H1 (cell line): ENCODE measurements around the gene KCNC1. TPM values are rescaled to one million over a fixed set of nuclear protein-coding genes. Genes with fewer than 3 reads are reported as not detected.

Source experiments
- CTCF ChIA-PET: fragments of 300-600 bp; sonication (Branson Sonifier 250); formaldehyde crosslinking; loops from one replicate; lab custom pipeline; 2021; ENCODE audit not compliant: partially characterized antibody; lab: Charles Lee
- POLR2A ChIA-PET: fragments of 300-600 bp; sonication (Branson Sonifier 250); formaldehyde crosslinking; loops from one replicate; lab custom pipeline; 2021; ENCODE audit warnings: inconsistent platforms; ENCODE audit not compliant: partially characterized antibody; lab: Charles Lee
- DNase-seq, 2 experiments: peaks; one replicate each; pipeline versions ENCODE4 v3.0.0 to v3.0.0-alpha.2; 2010 to 2022; ENCODE audit warnings: low spot score in 2 of 2, low read depth in 1 of 2, mixed read lengths in 1 of 2
- FAIRE-seq: peaks from 2 replicates; lab custom pipeline; 2011; peaks lifted over from hg19 to GRCh38; lab: Jason Lieb, UNC
- H2AFZ ChIP-seq: 2 replicates; pipeline ENCODE4 v1.8.1; 2012; ENCODE audit warnings: low read length, inconsistent platforms
- H2AK5ac ChIP-seq: 2 replicates; pipeline ENCODE4 v1.6.1; 2013; ENCODE audit warnings: low read depth, low read length
- H2BK120ac ChIP-seq: replicated peaks from 2 replicates; pipeline ENCODE3; 2013; ENCODE audit warnings: low read depth, low read length, inconsistent platforms
- H2BK12ac ChIP-seq: 2 replicates; pipeline ENCODE4 v1.6.1; 2013; ENCODE audit warnings: low read depth, low read length
- H2BK15ac ChIP-seq: 2 replicates; pipeline ENCODE4 v1.6.1; 2013; ENCODE audit warnings: low read length
- H2BK20ac ChIP-seq: 2 replicates; pipeline ENCODE4 v1.6.1; 2013; ENCODE audit warnings: low read length
- H2BK5ac ChIP-seq: 2 replicates; pipeline ENCODE4 v1.6.1; 2013; ENCODE audit warnings: low read depth, low read length
- H3K14ac ChIP-seq: 2 replicates; pipeline ENCODE4 v1.6.1; 2013; ENCODE audit warnings: inconsistent platforms; ENCODE audit not compliant: insufficient read length
- H3K18ac ChIP-seq: 2 replicates; pipeline ENCODE4 v1.6.1; 2013; ENCODE audit warnings: low read length; ENCODE audit errors: extremely low read depth
- H3K23ac ChIP-seq: 2 replicates; pipeline ENCODE4 v1.6.1; 2013; ENCODE audit warnings: inconsistent platforms; ENCODE audit not compliant: insufficient read length
- H3K23me2 ChIP-seq: 2 replicates; pipeline ENCODE4 v1.6.1; 2013; ENCODE audit warnings: low read depth, low read length
- H3K27ac ChIP-seq: 2 replicates; pipeline ENCODE4 v1.6.1; 2011; ENCODE audit warnings: low read depth, low read length, inconsistent platforms
- H3K27me3 ChIP-seq, 4 experiments: replicated peaks in 1 of 4; 1 replicate in 1 of 4; 2 replicates in 3 of 4; pipeline versions ENCODE4 v1.6.1 to v1.8.1; 2011 to 2013; ENCODE audit warnings: low read length in 3 of 4, mild to moderate bottlenecking in 3 of 4, inconsistent platforms in 2 of 4, mixed read lengths in 2 of 4, moderate library complexity in 1 of 4; ENCODE audit not compliant: control insufficient read depth in 3 of 4, insufficient read depth in 3 of 4; ENCODE audit errors: extremely low read depth in 1 of 4
- H3K36me3 ChIP-seq, 4 experiments: 2 replicates each; pipeline versions ENCODE4 v1.6.1 to v1.8.1; 2011 to 2013; ENCODE audit warnings: mild to moderate bottlenecking in 4 of 4, low read length in 3 of 4, moderate library complexity in 2 of 4, control low read depth in 1 of 4, inconsistent platforms in 1 of 4; ENCODE audit not compliant: insufficient read depth in 4 of 4, control insufficient read depth in 2 of 4
- H3K4ac ChIP-seq: replicated peaks from 2 replicates; pipeline ENCODE3; 2013; ENCODE audit warnings: low read length, low read depth, mixed read lengths, inconsistent platforms; ENCODE audit not compliant: insufficient read length
- H3K4me1 ChIP-seq, 4 experiments: replicated peaks in 1 of 4; 1 replicate in 1 of 4; 2 replicates in 3 of 4; pipeline versions ENCODE4 v1.6.1 to v1.8.1; 2011 to 2013; ENCODE audit warnings: low read length in 3 of 4, inconsistent platforms in 2 of 4, mixed read lengths in 1 of 4; ENCODE audit not compliant: insufficient read depth in 4 of 4, control insufficient read depth in 3 of 4
- H3K4me2 ChIP-seq, 2 experiments: 2 replicates each; pipeline versions ENCODE4 v1.6.1 to v1.8.1; 2011 to 2013; ENCODE audit warnings: low read depth in 2 of 2, low read length in 2 of 2, control low read depth in 1 of 2, inconsistent platforms in 1 of 2, mild to moderate bottlenecking in 1 of 2; ENCODE audit not compliant: insufficient read depth in 1 of 2
- H3K4me3 ChIP-seq, 4 experiments: fragments of 200-600, 300-600 bp in 1 of 4; sonication (generic), shearing (Covaris generic), sonication (Bioruptor Twin) in 1 of 4; 2 replicates each; pipeline versions ENCODE4 v1.5.1 to v1.8.1; 2011 to 2016; ENCODE audit warnings: low read length in 4 of 4, low read depth in 3 of 4, control low read depth in 2 of 4, inconsistent platforms in 2 of 4, mild to moderate bottlenecking in 2 of 4, mixed read lengths in 1 of 4, moderate library complexity in 1 of 4; ENCODE audit not compliant: insufficient read depth in 2 of 4; ENCODE audit errors: extremely low read depth in 1 of 4
- H3K56ac ChIP-seq: replicated peaks from 2 replicates; pipeline ENCODE3; 2013; ENCODE audit warnings: low read depth, mild to moderate bottlenecking, mixed read lengths, low read length, inconsistent platforms; ENCODE audit not compliant: insufficient read length
- H3K79me1 ChIP-seq: 2 replicates; pipeline ENCODE4 v1.6.1; 2013; ENCODE audit warnings: low read depth, low read length, control low read depth
- H3K79me2 ChIP-seq, 2 experiments: 2 replicates each; pipeline versions ENCODE4 v1.6.1 to v1.8.1; 2012 to 2013; ENCODE audit warnings: low read length in 2 of 2, mild to moderate bottlenecking in 2 of 2, inconsistent platforms in 1 of 2; ENCODE audit not compliant: insufficient read depth in 2 of 2, control insufficient read depth in 1 of 2
- H3K9ac ChIP-seq, 4 experiments: replicated peaks in 1 of 4; 1 replicate in 1 of 4; 2 replicates in 3 of 4; pipeline versions ENCODE4 v1.6.1 to v1.8.1; 2011 to 2013; ENCODE audit warnings: low read depth in 3 of 4, low read length in 3 of 4, control low read depth in 2 of 4, mild to moderate bottlenecking in 2 of 4, moderate library complexity in 2 of 4, inconsistent platforms in 1 of 4; ENCODE audit errors: extremely low read depth in 1 of 4
- H3K9me3 ChIP-seq, 2 experiments: 2 replicates each; pipeline versions ENCODE4 v1.6.1 to v1.8.1; 2012 to 2013; ENCODE audit warnings: mild to moderate bottlenecking in 2 of 2, moderate library complexity in 2 of 2, control low read depth in 1 of 2, inconsistent platforms in 1 of 2, low read depth in 1 of 2, low read length in 1 of 2, mixed read lengths in 1 of 2; ENCODE audit not compliant: insufficient read depth in 2 of 2
- H4K20me1 ChIP-seq, 2 experiments: replicated peaks in 1 of 2; 2 replicates each; pipeline versions ENCODE3 to v1.8.1; 2011 to 2013; ENCODE audit warnings: inconsistent platforms in 2 of 2, low read length in 2 of 2, mild to moderate bottlenecking in 1 of 2; ENCODE audit not compliant: insufficient read depth in 2 of 2, control insufficient read depth in 1 of 2
- H4K5ac ChIP-seq: 2 replicates; pipeline ENCODE4 v1.6.1; 2013; ENCODE audit warnings: low read length, low read depth, mixed read lengths, inconsistent platforms; ENCODE audit not compliant: insufficient read length
- H4K8ac ChIP-seq: 2 replicates; pipeline ENCODE4 v1.8.0; 2013; ENCODE audit warnings: mild to moderate bottlenecking, moderate library complexity, low read length, inconsistent platforms; ENCODE audit not compliant: insufficient read depth; ENCODE audit errors: extremely low read depth
- H4K91ac ChIP-seq: replicated peaks from 2 replicates; pipeline ENCODE3; 2013; ENCODE audit warnings: low read length, mixed read lengths, inconsistent platforms; ENCODE audit not compliant: insufficient read length
- ATF3 ChIP-seq: IDR thresholded peaks from 2 replicates; pipeline ENCODE4 v1.6.1; 2011; ENCODE audit warnings: low read depth, mild to moderate bottlenecking, low read length; ENCODE audit not compliant: insufficient read depth
- BRCA1 ChIP-seq: IDR thresholded peaks from 2 replicates; pipeline ENCODE4 v1.6.1; 2012; ENCODE audit warnings: low read depth, low read length, improper control_type of control experiment
- CBX5 ChIP-seq: fragments of 300-800, 300-1000 bp; sonication (generic); IDR thresholded peaks from 2 replicates; pipeline ENCODE4 v1.7.1; 2016; ENCODE audit warnings: antibody characterized with exemption, low read length, low read depth
- KDM5A ChIP-seq: fragments of 200-600 bp; IDR thresholded peaks from 2 replicates; pipeline ENCODE4 v1.7.1; 2012; ENCODE audit warnings: mild to moderate bottlenecking, low read length, inconsistent platforms, mixed read lengths
- NANOG ChIP-seq: IDR thresholded peaks from 2 replicates; pipeline ENCODE4 v1.6.1; 2011; ENCODE audit warnings: low read length, low read depth, mild to moderate bottlenecking, inconsistent platforms; ENCODE audit not compliant: insufficient read depth, poor library complexity, severe bottlenecking
- POLR2AphosphoS5 ChIP-seq: IDR thresholded peaks from 2 replicates; pipeline ENCODE4 v1.6.1; 2011; ENCODE audit warnings: low read depth, low read length
- RNF2 ChIP-seq: fragments of 200-900, 300-1000 bp; sonication (generic); IDR thresholded peaks from 2 replicates; pipeline ENCODE4 v1.7.1; 2016; ENCODE audit warnings: borderline replicate concordance, low read depth, mild to moderate bottlenecking, antibody characterized with exemption, low read length; ENCODE audit not compliant: poor library complexity, severe bottlenecking; ENCODE audit errors: missing control alignments
- SIX5 ChIP-seq: IDR thresholded peaks from 2 replicates; pipeline ENCODE4 v1.6.1; 2011; ENCODE audit warnings: mild to moderate bottlenecking, low read depth, low read length
- SP1 ChIP-seq: IDR thresholded peaks from 2 replicates; pipeline ENCODE4 v1.6.1; 2011; ENCODE audit warnings: low read depth, low read length
- SP4 ChIP-seq: IDR thresholded peaks from 2 replicates; pipeline ENCODE4 v1.6.1; 2012; ENCODE audit warnings: low read length, inconsistent platforms
- TBP ChIP-seq: IDR thresholded peaks from 2 replicates; pipeline ENCODE4 v1.6.1; 2011; ENCODE audit warnings: low read depth, low read length, improper control_type of control experiment
- YY1 ChIP-seq: IDR thresholded peaks from 2 replicates; pipeline ENCODE4 v1.6.1; 2011; ENCODE audit warnings: low read depth, mild to moderate bottlenecking, low read length
- WGBS, 2 experiments: shearing (Covaris generic) in 1 of 2; methylation state at CpG; one replicate each; pipeline versions ENCODE4 v1.1.6 to v1.1.7; 2013 to 2015; ENCODE audit warnings: low lambda C conversion rate in 2 of 2, mixed read lengths in 2 of 2, inconsistent platforms in 1 of 2, low coverage in 1 of 2, missing lambda C conversion rate in 1 of 2; ENCODE audit not compliant: insufficient replicate concordance in 2 of 2, insufficient coverage in 1 of 2, insufficient read length in 1 of 2; ENCODE audit errors: extremely low coverage in 1 of 2, missing lambda C conversion rate in 1 of 2; 5-methylcytosine and 5-hydroxymethylcytosine counted together
- polyA plus RNA-seq, 7 experiments: library from polyadenylated mRNA; depleted of rRNA in 3 of 7; stranded (reverse) in 5 of 7; unstranded in 2 of 7; fragments of >200 nt in 5 of 7; fragments of 200-250 nt in 2 of 7; gene quantifications; 1 replicate in 5 of 7; 2 replicates in 1 of 7; 4 replicates in 1 of 7; pipeline versions ENCODE4 v1.2.1 to v1.2.3, GENCODE V29; 2011 to 2013; ENCODE audit warnings: missing spikeins in 2 of 7, mixed read lengths in 2 of 7
- total RNA-seq: library from RNA; stranded (reverse); fragmentation: NEBNext Ultra II Directional; extraction: Animal tissue kit (Norgen Biotek cat#: 25700); gene quantifications from 2 replicates; pipeline ENCODE4 v1.2.1, GENCODE V29; 2021
- TF ChIP-seq, protein P1 (sequence below): IDR thresholded peaks from 2 replicates; pipeline ENCODE4 v1.6.1; 2011; ENCODE audit warnings: low read length, improper control_type of control experiment

KCNC1 gene
- total and polyA plus RNA-seq, 2 of the 8 experiments (the other 6 are each of a cell fraction or from before 2014, with no cell fraction given): 0.11 to 0.26 TPM

- H3K9ac ChIP-seq: no peak overlapping the region
- H3K4me1 ChIP-seq: peaks cover 0 to 5% (median 2%) of the 10 kb centered on the region in 4 experiments; a peak in 4 of 7 replicates
- H2AK5ac ChIP-seq: no peak overlapping the region
- H3K4me2 ChIP-seq: no peak overlapping the region
- no peaks in the 10 kb centered on the region; a peak in 1 of 4 replicates for H3K9me3 ChIP-seq
- H3K4ac ChIP-seq: no peak overlapping the region
- peaks cover 11% of the 10 kb centered on the region; the same call in 1 of the 2 replicates for H3K23me2 ChIP-seq
- no peaks in the 10 kb centered on the region for H3K36me3 ChIP-seq
- no peak overlapping the region for H3K27ac ChIP-seq
- ChIA-PET CTCF (interaction anchor here (0.7 to 4.1 kb wide), 19 partner anchors 10 to 225 kb away, joined by 3 to 20 read pairs (median 4); no protein-coding TSS in a partner anchor), POLR2A (interaction anchor here (0.7 kb wide), 1 partner anchor 67 kb away, joined by 3 read pairs; no protein-coding TSS in a partner anchor)
- FAIRE-seq (no peak), DNase-seq (no peak)
- H2AFZ ChIP-seq: no peak overlapping the region
- H3K14ac ChIP-seq: no peak overlapping the region
- no peak overlapping the region for H2BK5ac ChIP-seq
- no peaks in the 10 kb centered on the region for H3K27me3 ChIP-seq
- H3K18ac ChIP-seq: no peak overlapping the region
- WGBS, 2 experiments: 82% methylated on average over 4 of the region's 5 CpGs; no CpG with 5 or more reads in 1 of the 2 experiments
- H4K20me1 ChIP-seq: peaks cover 0 to 2% of the 10 kb centered on the region in 2 experiments
- no peak overlapping the region for H2BK15ac ChIP-seq
- H2BK12ac ChIP-seq: no peak overlapping the region
- H2BK120ac ChIP-seq: no peak overlapping the region
- H4K5ac ChIP-seq: no peak overlapping the region
- no peak overlapping the region for H4K91ac ChIP-seq
- no peak overlapping the region for H2BK20ac ChIP-seq
- no peak overlapping the region for H4K8ac ChIP-seq
- H3K79me1 ChIP-seq: no peaks in the 10 kb centered on the region
- H3K23ac ChIP-seq: no peak overlapping the region
- no peak overlapping the region for H3K4me3 ChIP-seq
- H3K79me2 ChIP-seq: no peaks in the 10 kb centered on the region
- no peak overlapping the region for H3K56ac ChIP-seq
- TF ChIP-seq RNF2 (no peak), CBX5 (no peak), POLR2AphosphoS5 (no peak), ATF3 (no peak), BRCA1 (no peak), TBP (no peak), YY1 (no peak), KDM5A (no peak), SP4 (no peak), NANOG (no peak), SIX5 (no peak), SP1 (no peak)
- TF ChIP-seq, protein P1, sequence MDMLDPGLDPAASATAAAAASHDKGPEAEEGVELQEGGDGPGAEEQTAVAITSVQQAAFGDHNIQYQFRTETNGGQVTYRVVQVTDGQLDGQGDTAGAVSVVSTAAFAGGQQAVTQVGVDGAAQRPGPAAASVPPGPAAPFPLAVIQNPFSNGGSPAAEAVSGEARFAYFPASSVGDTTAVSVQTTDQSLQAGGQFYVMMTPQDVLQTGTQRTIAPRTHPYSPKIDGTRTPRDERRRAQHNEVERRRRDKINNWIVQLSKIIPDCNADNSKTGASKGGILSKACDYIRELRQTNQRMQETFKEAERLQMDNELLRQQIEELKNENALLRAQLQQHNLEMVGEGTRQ: no peak
These were observed 32.0 kb downstream of the KCNC1 start for GRCh38 chr11:17766590-17766989.
